Measurements from ENCODE around the gene IL17REL. TPM values are rescaled to one million over a fixed set of nuclear protein-coding genes. Genes with fewer than 3 reads are reported as not detected.

The IL17REL gene
- total RNA-seq, 4 donors from 2014 or later, result not detected

- ATAC-seq (no peak), DNase-seq (no peak)
- TF ChIP-seq POLR2A (IDR thresholded peaks at IDR 0.05) (no peak), CTCF (IDR thresholded peaks at IDR 0.05 in 4 of 5, conservative IDR thresholded peaks at IDR 0.05 in 1 of 5) (no peak)
- no peak overlapping the region for H3K27ac ChIP-seq
- H3K4me3 ChIP-seq, result no peak overlapping the region
- no peaks in the 10 kb centered on the region for H3K4me1 ChIP-seq
- peaks cover 64 to 81% (median 76%) of the 10 kb centered on the region in 3 donors for H3K27me3 ChIP-seq
- H3K36me3 ChIP-seq, result no peaks in the 10 kb centered on the region
- in situ Hi-C loops (cut with MboI; ENCODE audit: low sequenced_read_pairs in 4 of 4) (no loop called here), intact Hi-C loops (cut with DNase I; ENCODE audit: low total_unique reads) (no loop called here)
- H3K9me3 ChIP-seq, result no peaks in the 10 kb centered on the region
These were observed 2.3 kb upstream of the IL17REL start for GRCh38 chr22:50014655-50015401.

- H3K9me3 ChIP-seq, result no peaks in the 10 kb centered on the region
- in situ Hi-C loops (cut with MboI; ENCODE audit: low sequenced_read_pairs in 4 of 4), result no loop called here
- H3K27ac ChIP-seq, result no peak overlapping the region
- no peak for TF ChIP-seq CTCF (IDR thresholded peaks at IDR 0.05 in 4 of 5, conservative IDR thresholded peaks at IDR 0.05 in 1 of 5)
- TF ChIP-seq POLR2A (IDR thresholded peaks at IDR 0.05), result no peak
- no peak for DNase-seq
- no peaks in the 10 kb centered on the region for H3K36me3 ChIP-seq
- no peak for ATAC-seq
- no peak overlapping the region for H3K4me3 ChIP-seq
- H3K27me3 ChIP-seq, result peaks cover 66 to 85% (median 75%) of the 10 kb centered on the region in 3 donors
- intact Hi-C loops (cut with DNase I; ENCODE audit: low total_unique reads), result no loop called here
- H3K4me1 ChIP-seq, result no peaks in the 10 kb centered on the region
These were observed 1.5 kb upstream of the IL17REL start for GRCh38 chr22:50014053-50014501.

DNA sequence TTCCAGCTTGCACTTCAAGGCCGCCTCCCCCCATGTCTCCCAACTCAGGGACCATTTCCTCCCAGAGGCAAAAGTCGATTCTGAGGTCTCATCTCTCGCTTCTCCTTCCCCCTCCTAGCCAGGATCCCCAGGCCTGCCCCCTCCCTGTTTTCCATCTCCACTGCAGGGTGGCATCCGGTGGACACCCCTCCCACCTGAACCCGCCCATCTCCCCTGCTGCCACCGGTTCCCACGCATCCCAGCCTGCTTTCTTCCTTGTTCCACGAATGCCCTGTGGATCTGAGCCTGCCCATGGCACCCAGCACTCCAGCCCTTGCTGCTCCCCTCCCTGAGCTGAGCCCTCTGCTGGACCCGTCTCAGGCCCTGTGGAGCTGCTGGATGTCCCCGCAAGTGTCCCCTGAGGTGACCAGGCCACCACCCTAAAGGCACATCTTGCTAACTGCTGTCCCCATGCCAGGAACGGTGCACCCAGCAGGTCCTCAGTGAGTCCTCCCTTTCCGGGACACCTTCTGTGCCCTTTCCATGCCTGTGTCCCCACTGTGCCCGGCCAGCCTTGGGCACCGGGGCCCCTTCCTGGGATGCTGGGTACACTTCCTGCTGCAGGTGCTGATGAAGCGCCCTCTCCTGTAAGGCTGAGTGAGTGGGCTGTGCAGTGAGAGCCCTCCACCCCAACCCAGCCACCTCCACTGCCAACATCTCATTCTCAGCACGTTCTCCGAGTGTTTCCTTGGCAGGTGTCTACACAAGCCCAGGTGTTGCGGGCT is 936 bp downstream of the IL17REL start:
- no peak overlapping the region for H3K4me3 ChIP-seq
- no peaks in the 10 kb centered on the region for H3K36me3 ChIP-seq
- TF ChIP-seq CTCF (IDR thresholded peaks at IDR 0.05 in 4 of 5, conservative IDR thresholded peaks at IDR 0.05 in 1 of 5) (no peak), POLR2A (IDR thresholded peaks at IDR 0.05) (no peak)
- DNase-seq (no peak), ATAC-seq (no peak)
- intact Hi-C loops (cut with DNase I; ENCODE audit: low total_unique reads) (no loop called here), in situ Hi-C loops (cut with MboI; ENCODE audit: low sequenced_read_pairs in 4 of 4) (no loop called here)
- H3K27ac ChIP-seq, result no peak overlapping the region
- no peaks in the 10 kb centered on the region for H3K9me3 ChIP-seq
- H3K27me3 ChIP-seq, result peaks cover 59 to 70% (median 65%) of the 10 kb centered on the region in 3 donors
- no peaks in the 10 kb centered on the region for H3K4me1 ChIP-seq

DNA sequence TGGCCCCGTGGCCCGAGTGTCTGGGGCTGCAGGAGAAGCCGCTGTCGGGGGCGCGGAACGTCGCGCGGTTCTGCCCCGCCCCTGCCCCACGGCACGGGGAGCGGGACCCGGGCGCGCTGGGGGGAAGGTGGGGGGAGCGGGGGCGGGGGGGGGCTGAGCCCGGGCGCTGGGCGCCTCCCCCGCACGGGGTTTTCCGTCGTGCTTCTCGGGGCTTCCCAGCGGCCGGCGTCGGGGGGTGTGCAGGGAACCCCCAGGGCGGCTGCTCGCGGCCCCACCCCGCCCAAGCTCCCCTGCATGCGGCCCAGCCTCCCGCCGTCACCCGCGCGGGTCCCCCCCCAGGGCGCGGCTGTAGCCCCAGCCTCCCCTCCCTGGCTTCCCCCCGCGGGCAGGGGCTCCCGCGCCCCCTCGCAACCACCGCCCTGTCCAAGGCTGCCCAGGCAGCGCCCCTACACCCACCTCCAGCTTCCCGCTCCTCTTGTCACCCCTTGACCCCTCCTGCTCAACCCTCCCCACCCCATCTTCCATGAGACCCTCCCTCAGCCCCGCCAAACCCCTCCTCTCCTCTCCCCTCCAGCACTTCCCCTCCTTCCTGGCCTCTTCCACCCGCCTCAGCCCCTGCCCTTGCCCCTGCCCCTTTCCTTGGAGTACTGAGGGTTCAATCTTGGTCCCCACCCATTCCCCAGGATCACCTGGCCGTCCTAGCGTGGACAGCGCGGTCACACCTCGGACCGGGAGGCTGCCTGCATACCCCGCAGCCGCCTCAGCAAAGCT is 1.7 kb downstream of the IL17REL start:
- no peaks in the 10 kb centered on the region for H3K9me3 ChIP-seq
- H3K27ac ChIP-seq, result no peak overlapping the region
- peaks cover 54 to 63% (median 57%) of the 10 kb centered on the region in 3 donors for H3K27me3 ChIP-seq
- H3K4me3 ChIP-seq, result no peak overlapping the region
- DNase-seq (no peak), ATAC-seq (no peak)
- H3K36me3 ChIP-seq, result no peaks in the 10 kb centered on the region
- in situ Hi-C loops (cut with MboI; ENCODE audit: low sequenced_read_pairs in 4 of 4), result no loop called here
- intact Hi-C loops (cut with DNase I; ENCODE audit: low total_unique reads), result no loop called here
- H3K4me1 ChIP-seq, result no peaks in the 10 kb centered on the region
- no peak for TF ChIP-seq CTCF (IDR thresholded peaks at IDR 0.05 in 4 of 5, conservative IDR thresholded peaks at IDR 0.05 in 1 of 5)
